Nephron progenitor cell (in vitro differentiated cells): ENCODE measurements around the gene ZNF581.

Experiments used
- DNase-seq: peaks from one replicate; pipeline ENCODE4 v3.0.0; 2021
- H3K27ac Mint-ChIP-seq: 2 replicates; pipeline ENCODE4 v1.8.0; 2021; ENCODE audit warnings: mild to moderate bottlenecking, moderate library complexity, mixed read lengths
- H3K27me3 Mint-ChIP-seq: 2 replicates; pipeline ENCODE4 v1.8.0; 2021; ENCODE audit warnings: mild to moderate bottlenecking, low read depth, mixed read lengths; ENCODE audit not compliant: poor library complexity
- H3K36me3 Mint-ChIP-seq: 2 replicates; pipeline ENCODE4 v1.8.0; 2021; ENCODE audit warnings: low read depth, mixed read lengths
- H3K4me1 Mint-ChIP-seq: 2 replicates; pipeline ENCODE4 v1.8.0; 2021; ENCODE audit warnings: mixed read lengths
- H3K4me3 Mint-ChIP-seq: 2 replicates; pipeline ENCODE4 v1.8.0; 2021; ENCODE audit warnings: mild to moderate bottlenecking, moderate library complexity, mixed read lengths
- H3K9me3 Mint-ChIP-seq: 2 replicates; pipeline ENCODE4 v1.8.0; 2021; ENCODE audit warnings: mild to moderate bottlenecking, moderate library complexity, mixed read lengths
- TF ChIP-seq, protein P1 (sequence below): fragments of 200-600 bp; sonication (generic); IDR thresholded peaks from 2 replicates; pipeline ENCODE4 v1.5.0; 2021; ENCODE audit warnings: antibody characterized with exemption

ZNF581 gene

GRCh38 chr19:55654323-55654867 lies 10.9 kb downstream of the ZNF581 start:
- H3K4me1 Mint-ChIP-seq: peaks cover 39% of the 10 kb centered on the region
- TF ChIP-seq, protein P1, sequence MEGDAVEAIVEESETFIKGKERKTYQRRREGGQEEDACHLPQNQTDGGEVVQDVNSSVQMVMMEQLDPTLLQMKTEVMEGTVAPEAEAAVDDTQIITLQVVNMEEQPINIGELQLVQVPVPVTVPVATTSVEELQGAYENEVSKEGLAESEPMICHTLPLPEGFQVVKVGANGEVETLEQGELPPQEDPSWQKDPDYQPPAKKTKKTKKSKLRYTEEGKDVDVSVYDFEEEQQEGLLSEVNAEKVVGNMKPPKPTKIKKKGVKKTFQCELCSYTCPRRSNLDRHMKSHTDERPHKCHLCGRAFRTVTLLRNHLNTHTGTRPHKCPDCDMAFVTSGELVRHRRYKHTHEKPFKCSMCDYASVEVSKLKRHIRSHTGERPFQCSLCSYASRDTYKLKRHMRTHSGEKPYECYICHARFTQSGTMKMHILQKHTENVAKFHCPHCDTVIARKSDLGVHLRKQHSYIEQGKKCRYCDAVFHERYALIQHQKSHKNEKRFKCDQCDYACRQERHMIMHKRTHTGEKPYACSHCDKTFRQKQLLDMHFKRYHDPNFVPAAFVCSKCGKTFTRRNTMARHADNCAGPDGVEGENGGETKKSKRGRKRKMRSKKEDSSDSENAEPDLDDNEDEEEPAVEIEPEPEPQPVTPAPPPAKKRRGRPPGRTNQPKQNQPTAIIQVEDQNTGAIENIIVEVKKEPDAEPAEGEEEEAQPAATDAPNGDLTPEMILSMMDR: no peak
- H3K27me3 Mint-ChIP-seq: no peaks in the 10 kb centered on the region
- H3K36me3 Mint-ChIP-seq: peaks cover 11% of the 10 kb centered on the region
- peak overlapping the region; percentile 97 for H3K4me3 Mint-ChIP-seq
- H3K9me3 Mint-ChIP-seq: no peaks in the 10 kb centered on the region
- DNase-seq: peak; percentile 100
- peak overlapping the region; percentile 100 for H3K27ac Mint-ChIP-seq

GRCh38 chr19:55654868-55655647 lies 11.6 kb downstream of the ZNF581 start, which contains the start of gene U2AF2:
TSS of gene U2AF2 (plus strand) at chr19:55655035. CDS start at chr19:55655105, 70 bp downstream.
- no peaks in the 10 kb centered on the region for H3K9me3 Mint-ChIP-seq
- peak; percentile 99 for DNase-seq

DNA sequence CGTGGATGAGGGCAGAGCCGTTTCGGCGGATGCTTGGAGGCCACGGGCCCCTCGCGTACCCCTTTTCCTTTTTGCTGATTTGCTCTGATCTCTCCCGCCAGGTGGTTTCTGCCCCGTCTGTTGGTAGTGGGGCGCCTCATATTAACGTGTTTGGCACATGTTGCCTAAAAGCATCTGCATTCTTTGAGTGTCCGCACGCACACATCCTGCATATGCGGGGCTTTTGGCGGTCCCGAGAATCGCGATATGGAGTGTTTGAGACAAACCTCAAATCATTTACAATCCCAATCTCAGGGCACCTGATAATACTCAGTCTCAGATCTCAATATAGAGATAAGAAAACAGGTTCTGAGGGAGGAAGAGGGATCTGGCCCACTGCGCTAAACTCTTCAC lies 12.2 kb downstream of the ZNF581 start:
- no peak for DNase-seq
- TF ChIP-seq, protein P1: no peak
- Mint-ChIP-seq H3K4me3 (peak overlapping the region; percentile 97), H3K27me3 (no peaks in the 10 kb centered on the region), H3K27ac (peak overlapping the region; percentile 97), H3K36me3 (peaks cover 18% of the 10 kb centered on the region), H3K4me1 (peaks cover 38% of the 10 kb centered on the region), H3K9me3 (no peaks in the 10 kb centered on the region)

More at GRCh38 chr19:55654868-55655647, 11.6 kb downstream of the ZNF581 start, which contains the start of gene U2AF2:
- Mint-ChIP-seq H3K27me3 (no peaks in the 10 kb centered on the region), H3K4me1 (peaks cover 38% of the 10 kb centered on the region), H3K27ac (peak within 1 kb of the TSS; percentile 100), H3K4me3 (peak within 1 kb of the TSS; percentile 97), H3K36me3 (peaks cover 14% of the 10 kb centered on the region)
- TF ChIP-seq, protein P1: no peak

DNA sequence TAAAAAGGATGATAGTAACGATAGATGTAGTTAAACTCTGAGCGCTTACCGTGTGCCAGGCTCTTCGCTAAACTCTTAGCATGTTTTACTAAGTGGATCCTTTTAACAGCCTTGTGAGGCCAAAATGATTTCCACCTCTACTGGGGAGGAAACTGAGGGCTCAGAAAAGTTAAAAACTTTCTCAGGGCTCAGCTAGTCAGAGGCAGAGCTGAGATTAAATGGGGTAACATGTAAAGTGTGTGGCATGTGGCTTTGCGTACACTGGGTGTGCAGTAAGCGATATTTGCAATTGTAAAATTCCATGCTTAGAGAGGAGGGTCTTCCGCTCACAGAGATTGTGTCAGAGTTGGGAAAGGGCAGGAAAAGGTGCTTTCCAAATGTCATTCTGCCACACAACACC lies 13.1 kb downstream of the ZNF581 start:
- no peak overlapping the region for H3K27ac Mint-ChIP-seq
- H3K4me1 Mint-ChIP-seq: peaks cover 38% of the 10 kb centered on the region
- no peaks in the 10 kb centered on the region for H3K9me3 Mint-ChIP-seq
- H3K36me3 Mint-ChIP-seq: peaks cover 24% of the 10 kb centered on the region
- peak overlapping the region; percentile 97 for H3K4me3 Mint-ChIP-seq
- H3K27me3 Mint-ChIP-seq: no peaks in the 10 kb centered on the region
- DNase-seq: no peak
- TF ChIP-seq, protein P1: no peak

- peaks cover 24% of the 10 kb centered on the region for H3K36me3 Mint-ChIP-seq
- peaks cover 43% of the 10 kb centered on the region for H3K4me1 Mint-ChIP-seq
- TF ChIP-seq, protein P1: no peak
- DNase-seq: no peak
- no peaks in the 10 kb centered on the region for H3K9me3 Mint-ChIP-seq
- H3K27me3 Mint-ChIP-seq: no peaks in the 10 kb centered on the region
- peak overlapping the region; percentile 97 for H3K4me3 Mint-ChIP-seq
- H3K27ac Mint-ChIP-seq: peak overlapping the region; percentile 81
These were observed 13.7 kb downstream of the ZNF581 start for GRCh38 chr19:55656988-55657747.
